ENCODE measurements around the gene RPL13. TPM values are rescaled to one million over a fixed set of nuclear protein-coding genes. Genes with fewer than 3 reads are reported as not detected.

Gene RPL13
- total and polyA plus RNA-seq, 2 of the 4 experiments (the other 2 are of a cell fraction), result 2,098 to 3,527 TPM

DNA sequence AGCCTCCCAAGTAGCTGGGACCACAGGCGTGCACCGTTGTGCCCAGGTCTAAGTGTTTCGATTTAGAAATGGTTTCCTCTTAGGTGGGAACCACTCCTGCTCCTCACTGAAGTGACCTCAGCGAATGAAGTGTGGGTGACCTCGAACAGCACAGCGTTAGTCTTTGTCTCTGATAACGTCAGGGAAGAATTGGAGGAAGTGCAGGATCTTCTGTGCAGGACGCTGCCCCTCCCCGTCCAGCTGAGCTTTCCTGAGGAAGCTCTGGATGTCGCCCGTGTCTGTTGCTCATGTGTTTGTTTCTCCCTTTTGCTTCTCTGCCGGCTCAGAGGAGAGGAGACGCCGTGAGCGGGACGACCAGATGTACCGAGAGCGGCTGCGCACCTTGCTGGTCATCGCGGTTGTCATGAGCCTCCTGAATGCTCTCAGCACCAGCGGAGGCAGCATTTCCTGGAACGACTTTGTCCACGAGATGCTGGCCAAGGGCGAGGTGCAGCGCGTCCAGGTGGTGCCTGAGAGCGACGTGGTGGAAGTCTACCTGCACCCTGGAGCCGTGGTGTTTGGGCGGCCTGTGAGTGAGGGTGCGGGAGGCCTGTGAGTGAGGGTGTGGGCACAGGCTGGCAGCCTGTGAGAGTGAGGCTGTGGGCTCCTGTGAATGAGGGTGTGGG, 36.7 kb upstream of the RPL13 start:
- 94% methylated on average over 24 of the region's 32 CpGs; no CpG with 5 or more reads in 1 of the 2 experiments for WGBS, 2 experiments (ENCODE audit: extremely low coverage in 2 of 2, insufficient read length in 1 of 2)
- no peaks in the 10 kb centered on the region; the same call in 1 of the 2 replicates for H3K9me1 ChIP-seq (ENCODE audit: insufficient read depth, low read length)
- no peak overlapping the region for H4K5ac ChIP-seq (ENCODE audit: low read depth, low read length)
- H3K79me1 ChIP-seq (ENCODE audit: low read depth in 1 of 2, low read length in 2 of 2), result peaks cover 20 to 74% of the 10 kb centered on the region in 2 experiments
- no peaks in the 10 kb centered on the region for H3K4me1 ChIP-seq (ENCODE audit: control insufficient read depth, insufficient read depth, low read length)
- DNase-seq (no peak), ATAC-seq (ENCODE audit: low read depth) (no peak)
- no peak overlapping the region for H2AK9ac ChIP-seq (replicated peaks; ENCODE audit: low read depth, low read length, poor library complexity)
- H2AFZ ChIP-seq (replicated peaks; ENCODE audit: low read length, poor library complexity), result no peak overlapping the region
- no peak overlapping the region for H3K14ac ChIP-seq (replicated peaks; ENCODE audit: low read depth, low read length)
- ChIA-PET POLR2A (ENCODE audit: unreplicated experiment) (no interaction called here), CTCF (no interaction called here)
- TF ChIP-seq CHD1 (IDR thresholded peaks at IDR 0.05; ENCODE audit: low read depth, low read length) (no peak), MAZ (IDR thresholded peaks at IDR 0.05; ENCODE audit: borderline replicate concordance, low read depth, low read length) (no peak), FOS (IDR thresholded peaks at IDR 0.05; ENCODE audit: low read depth, low read length) (no peak), RFX5 (IDR thresholded peaks at IDR 0.05; ENCODE audit: low read depth, low read length) (no peak), MXI1 (IDR thresholded peaks at IDR 0.05; ENCODE audit: borderline replicate concordance, low read depth, low read length) (no peak), NFE2L2 (IDR thresholded peaks at IDR 0.05; ENCODE audit: low read depth, low read length) (no peak), BHLHE40 (IDR thresholded peaks at IDR 0.05; ENCODE audit: low read depth, low read length) (no peak), CEBPB (IDR thresholded peaks at IDR 0.05; ENCODE audit: low read depth, low read length) (no peak), MAFK (IDR thresholded peaks at IDR 0.05; ENCODE audit: low read depth, low read length) (no peak), SMC3 (IDR thresholded peaks at IDR 0.05; ENCODE audit: low read depth, low read length) (no peak), RAD21 (IDR thresholded peaks at IDR 0.05; ENCODE audit: low read length) (no peak), RCOR1 (IDR thresholded peaks at IDR 0.05; ENCODE audit: insufficient replicate concordance, low read length) (no peak), POLR2A (IDR thresholded peaks at IDR 0.05; ENCODE audit: low read depth, low read length) (no peak)
- TF ChIP-seq, protein P1, sequence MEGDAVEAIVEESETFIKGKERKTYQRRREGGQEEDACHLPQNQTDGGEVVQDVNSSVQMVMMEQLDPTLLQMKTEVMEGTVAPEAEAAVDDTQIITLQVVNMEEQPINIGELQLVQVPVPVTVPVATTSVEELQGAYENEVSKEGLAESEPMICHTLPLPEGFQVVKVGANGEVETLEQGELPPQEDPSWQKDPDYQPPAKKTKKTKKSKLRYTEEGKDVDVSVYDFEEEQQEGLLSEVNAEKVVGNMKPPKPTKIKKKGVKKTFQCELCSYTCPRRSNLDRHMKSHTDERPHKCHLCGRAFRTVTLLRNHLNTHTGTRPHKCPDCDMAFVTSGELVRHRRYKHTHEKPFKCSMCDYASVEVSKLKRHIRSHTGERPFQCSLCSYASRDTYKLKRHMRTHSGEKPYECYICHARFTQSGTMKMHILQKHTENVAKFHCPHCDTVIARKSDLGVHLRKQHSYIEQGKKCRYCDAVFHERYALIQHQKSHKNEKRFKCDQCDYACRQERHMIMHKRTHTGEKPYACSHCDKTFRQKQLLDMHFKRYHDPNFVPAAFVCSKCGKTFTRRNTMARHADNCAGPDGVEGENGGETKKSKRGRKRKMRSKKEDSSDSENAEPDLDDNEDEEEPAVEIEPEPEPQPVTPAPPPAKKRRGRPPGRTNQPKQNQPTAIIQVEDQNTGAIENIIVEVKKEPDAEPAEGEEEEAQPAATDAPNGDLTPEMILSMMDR (conservative IDR thresholded peaks at IDR 0.05; ENCODE audit: low read depth, low read length), result no peak
- TF ChIP-seq, protein P2, sequence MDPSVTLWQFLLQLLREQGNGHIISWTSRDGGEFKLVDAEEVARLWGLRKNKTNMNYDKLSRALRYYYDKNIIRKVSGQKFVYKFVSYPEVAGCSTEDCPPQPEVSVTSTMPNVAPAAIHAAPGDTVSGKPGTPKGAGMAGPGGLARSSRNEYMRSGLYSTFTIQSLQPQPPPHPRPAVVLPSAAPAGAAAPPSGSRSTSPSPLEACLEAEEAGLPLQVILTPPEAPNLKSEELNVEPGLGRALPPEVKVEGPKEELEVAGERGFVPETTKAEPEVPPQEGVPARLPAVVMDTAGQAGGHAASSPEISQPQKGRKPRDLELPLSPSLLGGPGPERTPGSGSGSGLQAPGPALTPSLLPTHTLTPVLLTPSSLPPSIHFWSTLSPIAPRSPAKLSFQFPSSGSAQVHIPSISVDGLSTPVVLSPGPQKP (IDR thresholded peaks at IDR 0.05; ENCODE audit: borderline replicate concordance, low read depth, low read length), result no peak
- TF ChIP-seq, protein P3, sequence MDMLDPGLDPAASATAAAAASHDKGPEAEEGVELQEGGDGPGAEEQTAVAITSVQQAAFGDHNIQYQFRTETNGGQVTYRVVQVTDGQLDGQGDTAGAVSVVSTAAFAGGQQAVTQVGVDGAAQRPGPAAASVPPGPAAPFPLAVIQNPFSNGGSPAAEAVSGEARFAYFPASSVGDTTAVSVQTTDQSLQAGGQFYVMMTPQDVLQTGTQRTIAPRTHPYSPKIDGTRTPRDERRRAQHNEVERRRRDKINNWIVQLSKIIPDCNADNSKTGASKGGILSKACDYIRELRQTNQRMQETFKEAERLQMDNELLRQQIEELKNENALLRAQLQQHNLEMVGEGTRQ (IDR thresholded peaks at IDR 0.05; ENCODE audit: low read depth, low read length), result no peak
- no peak overlapping the region for H3K27ac ChIP-seq (ENCODE audit: insufficient read depth, low read length)
- no TSS peak for BruUV-seq (replicated peaks)
- no peak overlapping the region for H3K9ac ChIP-seq (ENCODE audit: low read depth, low read length)
- H4K20me1 ChIP-seq (ENCODE audit: insufficient read depth, low read length), result peaks cover 41% of the 10 kb centered on the region
- no peaks in the 10 kb centered on the region for H3K9me3 ChIP-seq (ENCODE audit: control insufficient read depth, insufficient read depth, low read length)
- H3K23ac ChIP-seq (ENCODE audit: low read depth, low read length), result no peak overlapping the region
- H3K4ac ChIP-seq (ENCODE audit: low read depth, low read length), result no peak overlapping the region
- in situ Hi-C loops (cut with MboI; ENCODE audit: low sequenced_read_pairs) (no loop called here), dilution Hi-C loops (cut with HindIII; ENCODE audit: low sequenced_read_pairs, unreplicated experiment) (no loop called here), intact Hi-C loops (cut with micrococcal nuclease) (no loop called here)
- H3K27me3 ChIP-seq (ENCODE audit: control insufficient read depth, insufficient read depth, low read length), result no peaks in the 10 kb centered on the region
- no peak overlapping the region for H2BK15ac ChIP-seq (ENCODE audit: low read depth, low read length)
- H2AK5ac ChIP-seq (ENCODE audit: low read depth, low read length), result no peak overlapping the region
- no peak overlapping the region for H3K56ac ChIP-seq (ENCODE audit: extremely low read depth, insufficient read depth, low read length)
- H3K36me3 ChIP-seq (ENCODE audit: control insufficient read depth, insufficient read depth, low read length), result peaks cover 75% of the 10 kb centered on the region
- no peak overlapping the region for H3K18ac ChIP-seq (ENCODE audit: low read depth, low read length)
- H4K8ac ChIP-seq (ENCODE audit: low read depth in 2 of 2, low read length in 2 of 2), result no peak overlapping the region
- no peak overlapping the region for H2BK20ac ChIP-seq (ENCODE audit: low read depth, low read length)
- no peak overlapping the region for H3K4me3 ChIP-seq (ENCODE audit: insufficient read depth, low read depth, low read length)
- H2BK5ac ChIP-seq (ENCODE audit: low read depth, low read length, poor library complexity, severe bottlenecking), result no peak overlapping the region
- H2BK120ac ChIP-seq (ENCODE audit: low read depth, low read length), result no peak overlapping the region
- H3K4me2 ChIP-seq (ENCODE audit: low read depth, low read length), result no peak overlapping the region
- no peak overlapping the region for H4K91ac ChIP-seq (ENCODE audit: insufficient read depth, low read depth, low read length)

Data from IMR-90 (cell line).